Measurements from ENCODE around the gene EPHA5. TPM values are rescaled to one million over a fixed set of nuclear protein-coding genes. Genes with fewer than 3 reads are reported as not detected.

EPHA5 gene
- total and polyA plus RNA-seq, 2 experiments from 2014 or later, result 0.15 TPM; not detected in 1

- H3K4me3 ChIP-seq, result no peak overlapping the region
- no peak overlapping the region for H3K27ac ChIP-seq
- TF ChIP-seq CTCF (IDR thresholded peaks at IDR 0.05; ENCODE audit: low read depth, low read length), result no peak
- no peaks in the 10 kb centered on the region for H3K27me3 ChIP-seq
- no peaks in the 10 kb centered on the region for H3K4me1 ChIP-seq (ENCODE audit: low read depth)
- H3K9me3 ChIP-seq (ENCODE audit: low read depth), result no peaks in the 10 kb centered on the region
- no peak for DNase-seq (ENCODE audit: low read depth in 1 of 2, low spot score in 1 of 2)
- H3K36me3 ChIP-seq, result no peaks in the 10 kb centered on the region
These were observed 219.4 kb downstream of the EPHA5 start for GRCh38 chr4:65450899-65451298.

- peak in 1 of 2 donors; percentile 28 for DNase-seq (ENCODE audit: low read depth in 1 of 2, low spot score in 1 of 2)
- H3K4me3 ChIP-seq, result no peak overlapping the region
- no peaks in the 10 kb centered on the region for H3K4me1 ChIP-seq (ENCODE audit: low read depth)
- TF ChIP-seq CTCF (IDR thresholded peaks at IDR 0.05; ENCODE audit: low read depth, low read length), result no peak
- no peaks in the 10 kb centered on the region for H3K9me3 ChIP-seq (ENCODE audit: low read depth)
- no peak overlapping the region for H3K27ac ChIP-seq
- H3K36me3 ChIP-seq, result no peaks in the 10 kb centered on the region
- no peaks in the 10 kb centered on the region for H3K27me3 ChIP-seq
These were observed 233.2 kb downstream of the EPHA5 start for GRCh38 chr4:65437102-65437501.

- no peaks in the 10 kb centered on the region for H3K9me3 ChIP-seq (ENCODE audit: low read depth)
- no peak overlapping the region for H3K4me3 ChIP-seq
- H3K4me1 ChIP-seq (ENCODE audit: low read depth), result no peaks in the 10 kb centered on the region
- H3K36me3 ChIP-seq, result no peaks in the 10 kb centered on the region
- TF ChIP-seq CTCF (IDR thresholded peaks at IDR 0.05; ENCODE audit: low read depth, low read length), result no peak
- no peaks in the 10 kb centered on the region for H3K27me3 ChIP-seq
- DNase-seq (ENCODE audit: low read depth in 1 of 2, low spot score in 1 of 2), result no peak
- no peak overlapping the region for H3K27ac ChIP-seq
These were observed 248.2 kb downstream of the EPHA5 start for GRCh38 chr4:65422109-65422508.

GRCh38 chr4:65420036-65420435 lies 250.3 kb downstream of the EPHA5 start:
- Histone ChIP-seq H3K36me3 (no peaks in the 10 kb centered on the region), H3K4me1 (ENCODE audit: low read depth) (no peaks in the 10 kb centered on the region), H3K27me3 (no peaks in the 10 kb centered on the region), H3K4me3 (no peak overlapping the region), H3K9me3 (ENCODE audit: low read depth) (no peaks in the 10 kb centered on the region), H3K27ac (no peak overlapping the region)
- TF ChIP-seq CTCF (IDR thresholded peaks at IDR 0.05; ENCODE audit: low read depth, low read length), result no peak
- DNase-seq (ENCODE audit: low read depth in 1 of 2, low spot score in 1 of 2), result no peak

GRCh38 chr4:65416891-65417290 lies 253.4 kb downstream of the EPHA5 start:
- DNase-seq (ENCODE audit: low read depth in 1 of 2, low spot score in 1 of 2), result peak in 1 of 2 donors; percentile 13
- Histone ChIP-seq H3K27ac (no peak overlapping the region), H3K9me3 (ENCODE audit: low read depth) (no peaks in the 10 kb centered on the region), H3K36me3 (no peaks in the 10 kb centered on the region), H3K4me3 (no peak overlapping the region), H3K4me1 (ENCODE audit: low read depth) (no peaks in the 10 kb centered on the region), H3K27me3 (no peaks in the 10 kb centered on the region)
- TF ChIP-seq CTCF (IDR thresholded peaks at IDR 0.05; ENCODE audit: low read depth, low read length), result no peak

- Histone ChIP-seq H3K36me3 (no peaks in the 10 kb centered on the region), H3K27me3 (no peaks in the 10 kb centered on the region), H3K9me3 (ENCODE audit: low read depth) (no peaks in the 10 kb centered on the region), H3K4me1 (ENCODE audit: low read depth) (no peaks in the 10 kb centered on the region), H3K27ac (no peak overlapping the region), H3K4me3 (no peak overlapping the region)
- TF ChIP-seq CTCF (IDR thresholded peaks at IDR 0.05; ENCODE audit: low read depth, low read length), result no peak
- no peak for DNase-seq (ENCODE audit: low read depth in 1 of 2, low spot score in 1 of 2)
These were observed 262.8 kb downstream of the EPHA5 start for GRCh38 chr4:65407483-65407882.
